ENCODE measurements around the gene TLCD1. TPM values are rescaled to one million over a fixed set of nuclear protein-coding genes. Genes with fewer than 3 reads are reported as not detected.

The TLCD1 gene
- total and polyA plus RNA-seq, 10 of the 15 experiments (the other 5 are each of a cell fraction or from before 2014, with no cell fraction given) = 2.9 to 19.8 (median 7.7) TPM

DNA sequence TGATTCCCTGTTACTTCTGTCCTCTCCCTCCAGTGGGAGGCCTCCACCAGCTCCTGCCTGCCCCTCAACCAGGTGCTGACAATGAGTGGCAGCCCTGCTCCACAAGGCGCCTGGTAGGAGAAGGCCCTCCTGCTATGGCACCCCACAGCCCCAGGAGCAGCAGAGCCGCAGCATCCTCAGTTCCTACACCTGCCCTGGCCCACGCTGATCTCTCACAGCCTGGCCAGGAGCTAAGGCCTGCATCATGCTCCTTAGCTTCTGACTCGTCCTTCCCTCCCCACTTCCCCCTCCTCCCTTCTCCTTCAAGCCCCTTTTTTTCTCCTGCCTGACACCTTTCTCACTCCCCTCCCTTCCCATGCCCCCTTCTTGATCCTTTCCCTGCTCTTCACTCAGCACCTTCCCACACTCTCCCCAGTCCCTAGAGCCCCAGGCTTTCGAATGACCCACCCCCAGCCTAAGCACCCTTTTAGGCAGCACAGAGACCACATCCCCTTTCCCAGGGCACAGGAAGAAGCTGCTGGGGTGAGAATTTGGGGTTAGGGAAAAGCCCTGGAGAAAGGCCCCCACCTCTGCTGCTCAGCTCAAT lies 20.9 kb downstream of the TLCD1 start:
- TF ChIP-seq, protein P1, sequence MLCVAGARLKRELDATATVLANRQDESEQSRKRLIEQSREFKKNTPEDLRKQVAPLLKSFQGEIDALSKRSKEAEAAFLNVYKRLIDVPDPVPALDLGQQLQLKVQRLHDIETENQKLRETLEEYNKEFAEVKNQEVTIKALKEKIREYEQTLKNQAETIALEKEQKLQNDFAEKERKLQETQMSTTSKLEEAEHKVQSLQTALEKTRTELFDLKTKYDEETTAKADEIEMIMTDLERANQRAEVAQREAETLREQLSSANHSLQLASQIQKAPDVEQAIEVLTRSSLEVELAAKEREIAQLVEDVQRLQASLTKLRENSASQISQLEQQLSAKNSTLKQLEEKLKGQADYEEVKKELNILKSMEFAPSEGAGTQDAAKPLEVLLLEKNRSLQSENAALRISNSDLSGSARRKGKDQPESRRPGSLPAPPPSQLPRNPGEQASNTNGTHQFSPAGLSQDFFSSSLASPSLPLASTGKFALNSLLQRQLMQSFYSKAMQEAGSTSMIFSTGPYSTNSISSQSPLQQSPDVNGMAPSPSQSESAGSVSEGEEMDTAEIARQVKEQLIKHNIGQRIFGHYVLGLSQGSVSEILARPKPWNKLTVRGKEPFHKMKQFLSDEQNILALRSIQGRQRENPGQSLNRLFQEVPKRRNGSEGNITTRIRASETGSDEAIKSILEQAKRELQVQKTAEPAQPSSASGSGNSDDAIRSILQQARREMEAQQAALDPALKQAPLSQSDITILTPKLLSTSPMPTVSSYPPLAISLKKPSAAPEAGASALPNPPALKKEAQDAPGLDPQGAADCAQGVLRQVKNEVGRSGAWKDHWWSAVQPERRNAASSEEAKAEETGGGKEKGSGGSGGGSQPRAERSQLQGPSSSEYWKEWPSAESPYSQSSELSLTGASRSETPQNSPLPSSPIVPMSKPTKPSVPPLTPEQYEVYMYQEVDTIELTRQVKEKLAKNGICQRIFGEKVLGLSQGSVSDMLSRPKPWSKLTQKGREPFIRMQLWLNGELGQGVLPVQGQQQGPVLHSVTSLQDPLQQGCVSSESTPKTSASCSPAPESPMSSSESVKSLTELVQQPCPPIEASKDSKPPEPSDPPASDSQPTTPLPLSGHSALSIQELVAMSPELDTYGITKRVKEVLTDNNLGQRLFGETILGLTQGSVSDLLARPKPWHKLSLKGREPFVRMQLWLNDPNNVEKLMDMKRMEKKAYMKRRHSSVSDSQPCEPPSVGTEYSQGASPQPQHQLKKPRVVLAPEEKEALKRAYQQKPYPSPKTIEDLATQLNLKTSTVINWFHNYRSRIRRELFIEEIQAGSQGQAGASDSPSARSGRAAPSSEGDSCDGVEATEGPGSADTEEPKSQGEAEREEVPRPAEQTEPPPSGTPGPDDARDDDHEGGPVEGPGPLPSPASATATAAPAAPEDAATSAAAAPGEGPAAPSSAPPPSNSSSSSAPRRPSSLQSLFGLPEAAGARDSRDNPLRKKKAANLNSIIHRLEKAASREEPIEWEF (IDR thresholded peaks at IDR 0.05; ENCODE audit: insufficient replicate concordance, low read depth, low read length) = no peak
- no peak for TF ChIP-seq MEF2B (IDR thresholded peaks at IDR 0.05; ENCODE audit: partially characterized antibody, poor library complexity, severe bottlenecking)
- TF ChIP-seq RB1 (IDR thresholded peaks at IDR 0.05; ENCODE audit: borderline replicate concordance) = no peak
- no peak for TF ChIP-seq USF1 (IDR thresholded peaks at IDR 0.05; ENCODE audit: borderline replicate concordance, extremely low read length, insufficient read depth, low read depth, low read length)
- TF ChIP-seq TCF12 (IDR thresholded peaks at IDR 0.05; ENCODE audit: low read depth, low read length) = no peak
- TF ChIP-seq, protein P2, sequence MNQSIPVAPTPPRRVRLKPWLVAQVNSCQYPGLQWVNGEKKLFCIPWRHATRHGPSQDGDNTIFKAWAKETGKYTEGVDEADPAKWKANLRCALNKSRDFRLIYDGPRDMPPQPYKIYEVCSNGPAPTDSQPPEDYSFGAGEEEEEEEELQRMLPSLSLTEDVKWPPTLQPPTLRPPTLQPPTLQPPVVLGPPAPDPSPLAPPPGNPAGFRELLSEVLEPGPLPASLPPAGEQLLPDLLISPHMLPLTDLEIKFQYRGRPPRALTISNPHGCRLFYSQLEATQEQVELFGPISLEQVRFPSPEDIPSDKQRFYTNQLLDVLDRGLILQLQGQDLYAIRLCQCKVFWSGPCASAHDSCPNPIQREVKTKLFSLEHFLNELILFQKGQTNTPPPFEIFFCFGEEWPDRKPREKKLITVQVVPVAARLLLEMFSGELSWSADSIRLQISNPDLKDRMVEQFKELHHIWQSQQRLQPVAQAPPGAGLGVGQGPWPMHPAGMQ (IDR thresholded peaks at IDR 0.05; ENCODE audit: borderline replicate concordance) = no peak
- TF ChIP-seq POLR2A (IDR thresholded peaks at IDR 0.05; ENCODE audit: low read depth, low read length) = no peak
- no peak for TF ChIP-seq NFIC (IDR thresholded peaks at IDR 0.05; ENCODE audit: low read depth, low read length)
- TF ChIP-seq GABPA (IDR thresholded peaks at IDR 0.05; ENCODE audit: low read depth) = no peak
- TF ChIP-seq ZNF274 (IDR thresholded peaks at IDR 0.05; ENCODE audit: insufficient read depth, insufficient read length) = no peak
- in situ Hi-C loops (cut with MboI) = no loop called here
- Histone ChIP-seq H3K4me2 (ENCODE audit: control insufficient read depth, insufficient read depth) (no peak overlapping the region), H3K9ac (ENCODE audit: control insufficient read depth, insufficient read depth, low read length) (no peak overlapping the region), H3K79me2 (ENCODE audit: control insufficient read depth, insufficient read depth, low read length) (no peaks in the 10 kb centered on the region), H3K4me1 (ENCODE audit: control insufficient read depth, insufficient read depth, low read length) (no peaks in the 10 kb centered on the region), H3K36me3 (ENCODE audit: control insufficient read depth in 2 of 2, insufficient read depth in 2 of 2, low read length in 1 of 2) (peaks cover 10 to 27% of the 10 kb centered on the region in 2 experiments; a peak in 3 of 4 replicates), H2AFZ (ENCODE audit: control insufficient read depth, low read depth, low read length) (no peak overlapping the region), H3K27ac (ENCODE audit: control insufficient read depth, insufficient read depth) (no peak overlapping the region), H3K27me3 (replicated peaks in 1 of 2; ENCODE audit: control insufficient read depth in 2 of 2, insufficient read depth in 2 of 2, low read length in 1 of 2) (no peaks in the 10 kb centered on the region), H4K20me1 (ENCODE audit: control insufficient read depth, insufficient read depth) (no peaks in the 10 kb centered on the region), H3K9me3 (replicated peaks; ENCODE audit: control insufficient read depth, insufficient read depth, low read length) (no peaks in the 10 kb centered on the region), H3K4me3 (no peak overlapping the region)
- RAD21 ChIA-PET (ENCODE audit: unreplicated experiment) = no interaction called here
- FAIRE-seq (no peak), ATAC-seq (no peak), DNase-seq (ENCODE audit: low read depth, low spot score) (no peak)
- WGBS (ENCODE audit: insufficient coverage, insufficient replicate concordance, low lambda C conversion rate, missing lambda C conversion rate) = 72% methylated on average over 5 of the region's 5 CpGs
- no TSS peak for BruUV-seq (replicated peaks)
- intact Hi-C loops (cut with micrococcal nuclease; ENCODE audit: unreplicated experiment) = no loop called here
- SMC1A ChIA-PET (ENCODE audit: uncharacterized antibody, unreplicated experiment) = interaction anchor here (1.4 kb wide), 1 partner anchor 12 kb away, joined by 4 read pairs; no protein-coding TSS in a partner anchor
- CTCF ChIA-PET = interaction anchor here (1.5 kb wide), 1 partner anchor 128 kb away, joined by 3 read pairs; the partner anchor contains the start of gene ALDOC
- POLR2A ChIA-PET = interaction anchor here (0.7 kb wide), 1 partner anchor 11 kb away, joined by 3 read pairs; no protein-coding TSS in a partner anchor

All from GM12878 (cell line).